ENCODE measurements around the gene ADNP2. TPM values are rescaled to one million over a fixed set of nuclear protein-coding genes. Genes with fewer than 3 reads are reported as not detected.

ADNP2 gene
- total RNA-seq = 10 to 100 TPM; 15.0 to 22.3 (median 17.7) TPM

- Histone ChIP-seq H3K4me1 (peaks cover 0 to 60% (median 10%) of the 10 kb centered on the region in 3 donors), H3K27me3 (no peaks in the 10 kb centered on the region), H3K36me3 (no peaks in the 10 kb centered on the region), H3K27ac (peak within 1 kb of the TSS; percentile 93 to 99 (median 96)), H3K4me3 (peak within 1 kb of the TSS; percentile 83 to 84), H3K9me3 (peaks cover 0 to 4% (median 0%) of the 10 kb centered on the region in 3 donors)
- peak in 1 of 2 donors; percentile 39 for TF ChIP-seq POLR2A (IDR thresholded peaks at IDR 0.05)
- TF ChIP-seq CTCF (IDR thresholded peaks at IDR 0.05) = peak in 1 of 4 experiments; percentile 2
- no peak for TF ChIP-seq EP300 (IDR thresholded peaks at IDR 0.05)
- peak; percentile 67 for TF ChIP-seq POLR2AphosphoS5 (IDR thresholded peaks at IDR 0.05)
- peak; percentile 87 for ATAC-seq
- WGBS, 2 donors (ENCODE audit: low coverage in 1 of 2) = 22% methylated on average over 1 of the region's 76 CpGs; no CpG with 5 or more reads in 1 of the 2 donors
Measured at GRCh38 chr18:80108739-80109675, at the start of gene ADNP2. TSS of gene ADNP2 (plus strand) at chr18:80109262. CDS start at chr18:80117543, 8,281 bp downstream.

- no peak for TF ChIP-seq POLR2A (IDR thresholded peaks at IDR 0.05)
- TF ChIP-seq POLR2AphosphoS5 (IDR thresholded peaks at IDR 0.05) = no peak
- no peak for TF ChIP-seq EP300 (IDR thresholded peaks at IDR 0.05)
- no peak for TF ChIP-seq CTCF (IDR thresholded peaks at IDR 0.05)
- H3K9me3 ChIP-seq = peaks cover 0 to 34% (median 0%) of the 10 kb centered on the region in 3 donors
- no peak overlapping the region for H3K27ac ChIP-seq
- ATAC-seq = no peak
- no peaks in the 10 kb centered on the region for H3K27me3 ChIP-seq
- H3K36me3 ChIP-seq = no peaks in the 10 kb centered on the region
- 73 to 76% methylated on average over 5 to 6 of the region's 6 CpGs for WGBS, 2 donors (ENCODE audit: low coverage in 1 of 2)
- no peak overlapping the region for H3K4me3 ChIP-seq
- H3K4me1 ChIP-seq = no peaks in the 10 kb centered on the region
Measured at GRCh38 chr18:80059945-80060344, 49.1 kb upstream of the ADNP2 start.

- H3K4me1 ChIP-seq = no peaks in the 10 kb centered on the region
- no peak for ATAC-seq
- no peak for TF ChIP-seq CTCF (IDR thresholded peaks at IDR 0.05)
- no peak for TF ChIP-seq EP300 (IDR thresholded peaks at IDR 0.05)
- TF ChIP-seq POLR2AphosphoS5 (IDR thresholded peaks at IDR 0.05) = no peak
- TF ChIP-seq POLR2A (IDR thresholded peaks at IDR 0.05) = no peak
- H3K36me3 ChIP-seq = no peaks in the 10 kb centered on the region
- no peak overlapping the region for H3K4me3 ChIP-seq
- WGBS, 2 donors (ENCODE audit: low coverage in 1 of 2) = 93% methylated on average over 3 of the region's 9 CpGs; no CpG with 5 or more reads in 1 of the 2 donors
- H3K27ac ChIP-seq = no peak overlapping the region
- peaks cover 0 to 5% (median 0%) of the 10 kb centered on the region in 3 donors for H3K9me3 ChIP-seq
- H3K27me3 ChIP-seq = no peaks in the 10 kb centered on the region
Measured at GRCh38 chr18:80065705-80066104, 43.4 kb upstream of the ADNP2 start.

- no peak overlapping the region for H3K4me3 ChIP-seq
- H3K27me3 ChIP-seq = no peaks in the 10 kb centered on the region
- no peak for TF ChIP-seq POLR2A (IDR thresholded peaks at IDR 0.05)
- no peak for TF ChIP-seq CTCF (IDR thresholded peaks at IDR 0.05)
- no peak for TF ChIP-seq POLR2AphosphoS5 (IDR thresholded peaks at IDR 0.05)
- TF ChIP-seq EP300 (IDR thresholded peaks at IDR 0.05) = no peak
- H3K9me3 ChIP-seq = peaks cover 0 to 3% (median 0%) of the 10 kb centered on the region in 3 donors
- WGBS, 2 donors (ENCODE audit: low coverage in 1 of 2) = 79 to 93% methylated on average over 7 of the region's 8 CpGs
- H3K27ac ChIP-seq = no peak overlapping the region
- H3K4me1 ChIP-seq = no peaks in the 10 kb centered on the region
- no peak for ATAC-seq
- H3K36me3 ChIP-seq = no peaks in the 10 kb centered on the region
Measured at GRCh38 chr18:80067321-80067720, 41.7 kb upstream of the ADNP2 start.

Measured in gastroesophageal sphincter (tissue), 4 donors.